ENCODE data around the gene AVPR2. TPM values are rescaled to one million over a fixed set of nuclear protein-coding genes. Genes with fewer than 3 reads are reported as not detected.

Gene AVPR2
- not detected for total RNA-seq
- not detected for polyA plus RNA-seq
- 0 to 0.08 (median 0) reads per million in 6 experiments for total RNA-seq

GRCh38 chrX:153903991-153904957 lies at the start of gene AVPR2:
Gene AVPR2 (plus strand): TSS chrX:153904673. CDS start chrX:153905146, 473 bp downstream.
- POLR2A ChIA-PET: interaction anchor here (0.8 to 11.6 kb wide), 5 partner anchors 10 to 112 kb away, joined by 3 to 144 read pairs (median 3); partner anchors contain the start of gene ARHGAP4
- Mint-ChIP-seq H3K9me3 (peaks cover 0 to 3% (median 0%) of the 10 kb centered on the region in 9 donors), H3K27ac (peak within 1 kb of the TSS; percentile 53 to 97 (median 75)), H3K36me3 (peaks cover 0 to 7% (median 0%) of the 10 kb centered on the region in 3 donors), H3K27me3 (peaks cover 0 to 1% (median 0%) of the 10 kb centered on the region in 5 donors), H3K4me1 (peaks cover 27 to 58% (median 51%) of the 10 kb centered on the region in 4 donors), H3K4me3 (peak within 1 kb of the TSS; percentile 36 to 75 (median 62))
- peak; percentile 11 to 48 for ATAC-seq
- no peak for DNase-seq

GRCh38 chrX:153854702-153855101 lies 49.8 kb upstream of the AVPR2 start:
- Mint-ChIP-seq H3K27ac (no peak overlapping the region), H3K4me1 (peaks cover 6 to 21% (median 11%) of the 10 kb centered on the region in 4 donors), H3K4me3 (no peak overlapping the region), H3K27me3 (peaks cover 1 to 9% (median 6%) of the 10 kb centered on the region in 5 donors), H3K9me3 (peaks cover 0 to 3% (median 0%) of the 10 kb centered on the region in 9 donors), H3K36me3 (no peaks in the 10 kb centered on the region)
- POLR2A ChIA-PET: no interaction called here
- no peak for DNase-seq
- no peak for ATAC-seq

GRCh38 chrX:153857348-153857903 lies 47.0 kb upstream of the AVPR2 start:
- Mint-ChIP-seq H3K36me3 (no peaks in the 10 kb centered on the region), H3K27ac (no peak overlapping the region), H3K9me3 (peaks cover 0 to 3% (median 0%) of the 10 kb centered on the region in 9 donors), H3K27me3 (peaks cover 0 to 3% (median 1%) of the 10 kb centered on the region in 5 donors), H3K4me1 (peaks cover 6 to 19% (median 11%) of the 10 kb centered on the region in 4 donors), H3K4me3 (peak overlapping the region in 4 of 10 donors; percentile 9 to 74 (median 34))
- DNase-seq: peak in 1 of 10 donors; percentile 9
- POLR2A ChIA-PET: no interaction called here
- no peak for ATAC-seq

GRCh38 chrX:153861151-153861550 lies 43.3 kb upstream of the AVPR2 start:
- Mint-ChIP-seq H3K36me3 (no peaks in the 10 kb centered on the region), H3K27me3 (no peaks in the 10 kb centered on the region), H3K4me3 (no peak overlapping the region), H3K27ac (no peak overlapping the region), H3K9me3 (peaks cover 0 to 3% (median 0%) of the 10 kb centered on the region in 9 donors), H3K4me1 (peaks cover 6 to 18% (median 11%) of the 10 kb centered on the region in 4 donors)
- ATAC-seq: no peak
- DNase-seq: no peak
- POLR2A ChIA-PET: interaction anchor here (0.7 kb wide), 1 partner anchor 24 kb away, joined by 3 read pairs; no protein-coding TSS in a partner anchor

GRCh38 chrX:153861733-153862310 lies 42.7 kb upstream of the AVPR2 start:
- POLR2A ChIA-PET: interaction anchor here (0.7 kb wide), 1 partner anchor 25 kb away, joined by 3 read pairs; no protein-coding TSS in a partner anchor
- H3K9me3 Mint-ChIP-seq: peaks cover 0 to 3% (median 0%) of the 10 kb centered on the region in 9 donors
- ATAC-seq: no peak
- H3K4me1 Mint-ChIP-seq: peaks cover 6 to 11% (median 10%) of the 10 kb centered on the region in 4 donors
- H3K27ac Mint-ChIP-seq: no peak overlapping the region
- no peak for DNase-seq
- no peak overlapping the region for H3K4me3 Mint-ChIP-seq
- H3K27me3 Mint-ChIP-seq: no peaks in the 10 kb centered on the region
- no peaks in the 10 kb centered on the region for H3K36me3 Mint-ChIP-seq

- H3K4me3 Mint-ChIP-seq: no peak overlapping the region
- peaks cover 2 to 4% (median 2%) of the 10 kb centered on the region in 4 donors for H3K4me1 Mint-ChIP-seq
- no peak overlapping the region for H3K27ac Mint-ChIP-seq
- ATAC-seq: no peak
- POLR2A ChIA-PET: interaction anchor here (0.6 kb wide), 1 partner anchor 230 kb away, joined by 4 read pairs; no protein-coding TSS in a partner anchor
- no peaks in the 10 kb centered on the region for H3K36me3 Mint-ChIP-seq
- H3K27me3 Mint-ChIP-seq: no peaks in the 10 kb centered on the region
- DNase-seq: no peak
- peaks cover 0 to under 1% (median 0%) of the 10 kb centered on the region in 9 donors for H3K9me3 Mint-ChIP-seq
These were observed 41.9 kb upstream of the AVPR2 start for GRCh38 chrX:153862369-153863250.

GRCh38 chrX:153863251-153863991 lies 41.1 kb upstream of the AVPR2 start:
- ATAC-seq: no peak
- H3K27me3 Mint-ChIP-seq: no peaks in the 10 kb centered on the region
- DNase-seq: no peak
- no peaks in the 10 kb centered on the region for H3K36me3 Mint-ChIP-seq
- H3K4me3 Mint-ChIP-seq: no peak overlapping the region
- POLR2A ChIA-PET: interaction anchor here (0.6 kb wide), 1 partner anchor 229 kb away, joined by 4 read pairs; no protein-coding TSS in a partner anchor
- H3K4me1 Mint-ChIP-seq: peaks cover 0 to under 1% (median 0%) of the 10 kb centered on the region in 4 donors
- no peak overlapping the region for H3K27ac Mint-ChIP-seq
- no peaks in the 10 kb centered on the region for H3K9me3 Mint-ChIP-seq

- POLR2A ChIA-PET: no interaction called here
- no peaks in the 10 kb centered on the region for H3K4me1 Mint-ChIP-seq
- H3K27ac Mint-ChIP-seq: no peak overlapping the region
- DNase-seq: no peak
- no peaks in the 10 kb centered on the region for H3K9me3 Mint-ChIP-seq
- ATAC-seq: no peak
- no peaks in the 10 kb centered on the region for H3K36me3 Mint-ChIP-seq
- H3K4me3 Mint-ChIP-seq: no peak overlapping the region
- H3K27me3 Mint-ChIP-seq: peaks cover 0 to 2% (median 0%) of the 10 kb centered on the region in 5 donors
These were observed 40.4 kb upstream of the AVPR2 start for GRCh38 chrX:153864101-153864500.

GRCh38 chrX:153864561-153865320 lies 39.7 kb upstream of the AVPR2 start:
- POLR2A ChIA-PET: interaction anchor here (0.6 kb wide), 1 partner anchor 46 kb away, joined by 3 read pairs; no protein-coding TSS in a partner anchor
- peaks cover 0 to 3% (median 0%) of the 10 kb centered on the region in 5 donors for H3K27me3 Mint-ChIP-seq
- no peak overlapping the region for H3K27ac Mint-ChIP-seq
- H3K9me3 Mint-ChIP-seq: no peaks in the 10 kb centered on the region
- H3K36me3 Mint-ChIP-seq: no peaks in the 10 kb centered on the region
- no peak for ATAC-seq
- H3K4me1 Mint-ChIP-seq: no peaks in the 10 kb centered on the region
- no peak overlapping the region for H3K4me3 Mint-ChIP-seq
- DNase-seq: no peak

- DNase-seq (no peak), ATAC-seq (no peak)
- no peak overlapping the region for H3K27ac Mint-ChIP-seq
- H3K27me3 Mint-ChIP-seq: peaks cover 0 to 3% (median 0%) of the 10 kb centered on the region in 5 donors
- no peaks in the 10 kb centered on the region for H3K36me3 Mint-ChIP-seq
- no peaks in the 10 kb centered on the region for H3K9me3 Mint-ChIP-seq
- POLR2A ChIA-PET: no interaction called here
- no peaks in the 10 kb centered on the region for H3K4me1 Mint-ChIP-seq
- no peak overlapping the region for H3K4me3 Mint-ChIP-seq
These were observed 39.2 kb upstream of the AVPR2 start for GRCh38 chrX:153865321-153865580.

GRCh38 chrX:153865685-153866084 lies 38.8 kb upstream of the AVPR2 start:
- Mint-ChIP-seq H3K27ac (no peak overlapping the region), H3K4me3 (no peak overlapping the region), H3K4me1 (no peaks in the 10 kb centered on the region), H3K9me3 (no peaks in the 10 kb centered on the region), H3K36me3 (no peaks in the 10 kb centered on the region), H3K27me3 (peaks cover 0 to 3% (median 0%) of the 10 kb centered on the region in 5 donors)
- DNase-seq (no peak), ATAC-seq (no peak)
- POLR2A ChIA-PET: no interaction called here

All from naive thymus-derived CD8-positive, alpha-beta T cell (primary cell).